ENCODE results near the gene DPEP1. TPM values are rescaled to one million over a fixed set of nuclear protein-coding genes. Genes with fewer than 3 reads are reported as not detected.

DPEP1 gene
- total and polyA plus RNA-seq, 2 donors (not counting 3 experiments of a cell fraction or from before 2014, with no cell fraction given): 0.37 to 0.44 TPM

DNA sequence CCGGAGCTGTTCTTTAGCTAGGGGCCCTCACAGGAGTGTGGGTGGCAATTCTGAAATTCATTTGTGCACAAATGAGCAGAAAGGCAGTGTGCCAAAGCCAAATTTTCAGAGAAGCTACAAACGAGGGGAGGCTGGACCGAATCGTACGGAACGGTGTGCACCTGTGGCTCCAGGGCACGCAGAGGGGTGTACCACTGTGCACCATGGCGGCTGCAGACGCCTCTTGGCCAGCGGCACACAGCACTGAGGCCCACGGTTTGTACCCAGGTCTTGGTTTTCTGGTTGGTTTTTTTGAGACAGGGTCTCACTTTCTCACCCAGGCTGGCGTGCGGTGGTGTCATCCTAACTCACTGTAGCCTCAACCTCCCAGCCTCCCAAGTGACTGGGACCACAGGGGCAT, 29.1 kb downstream of the DPEP1 start:
- no peak for DNase-seq (ENCODE audit: low read depth, low spot score)
- intact Hi-C loops (cut with micrococcal nuclease) (no loop called here), dilution Hi-C loops (cut with MboI; ENCODE audit: extremely low pct_ligation_motif_present, low sequenced_read_pairs) (no loop called here)
- Histone ChIP-seq H3K4me3 (replicated peaks in 1 of 3; ENCODE audit: insufficient read depth in 1 of 3, low read depth in 1 of 3, low read length in 3 of 3) (no peak overlapping the region), H4K20me1 (replicated peaks; ENCODE audit: control insufficient read depth, extremely low read depth, insufficient read depth, low read length) (no peaks in the 10 kb centered on the region), H3K4me2 (ENCODE audit: insufficient read depth, low read length) (no peak overlapping the region), H3K9ac (replicated peaks; ENCODE audit: extremely low read depth, insufficient read depth, low read length) (no peak overlapping the region), H3K4me1 (ENCODE audit: control insufficient read depth, extremely low read depth, insufficient read depth, low read length) (no peaks in the 10 kb centered on the region), H3K9me1 (replicated peaks; ENCODE audit: control insufficient read depth, extremely low read depth, insufficient read depth, low read length) (no peaks in the 10 kb centered on the region), H3K36me3 (ENCODE audit: control insufficient read depth in 2 of 2, extremely low read depth in 1 of 2, insufficient read depth in 2 of 2, low read length in 2 of 2) (peaks cover 4 to 23% of the 10 kb centered on the region in 2 experiments), H3K27ac (ENCODE audit: insufficient read depth, low read depth, low read length) (no peak overlapping the region), H2AFZ (ENCODE audit: low read depth, low read length) (no peak overlapping the region), H3K9me3 (replicated peaks; ENCODE audit: control insufficient read depth, insufficient read depth, low read length) (no peaks in the 10 kb centered on the region), H3K27me3 (ENCODE audit: control insufficient read depth in 2 of 2, insufficient read depth in 2 of 2, low read length in 2 of 2) (no peaks in the 10 kb centered on the region), H3K79me2 (ENCODE audit: control insufficient read depth, insufficient read depth, low read length) (no peaks in the 10 kb centered on the region)
- no peak for FAIRE-seq
- TF ChIP-seq EZH2 (IDR thresholded peaks at IDR 0.05; ENCODE audit: borderline replicate concordance, low read depth, low read length, severe bottlenecking): no peak
- TF ChIP-seq POLR2A (IDR thresholded peaks at IDR 0.05; ENCODE audit: low read depth, low read length): no peak
- TF ChIP-seq POLR2AphosphoS5 (IDR thresholded peaks at IDR 0.05; ENCODE audit: insufficient read depth, low read depth, low read length): no peak
- TF ChIP-seq, protein P1, sequence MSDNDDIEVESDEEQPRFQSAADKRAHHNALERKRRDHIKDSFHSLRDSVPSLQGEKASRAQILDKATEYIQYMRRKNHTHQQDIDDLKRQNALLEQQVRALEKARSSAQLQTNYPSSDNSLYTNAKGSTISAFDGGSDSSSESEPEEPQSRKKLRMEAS (IDR thresholded peaks at IDR 0.05; ENCODE audit: insufficient read depth, insufficient read length): no peak
- TF ChIP-seq GATA2 (IDR thresholded peaks at IDR 0.05; ENCODE audit: insufficient read depth, insufficient read length, low read depth, low read length): no peak
- no peak for TF ChIP-seq FOS (IDR thresholded peaks at IDR 0.05; ENCODE audit: borderline replicate concordance, insufficient read depth, low read length)
- no peak for TF ChIP-seq JUN (IDR thresholded peaks at IDR 0.05; ENCODE audit: borderline replicate concordance, insufficient read depth, insufficient read length, low read depth)
- no peak for TF ChIP-seq CTCF (IDR thresholded peaks at IDR 0.05; ENCODE audit: extremely low read depth in 1 of 2, insufficient read depth in 1 of 2, low read depth in 1 of 2, low read length in 2 of 2)
- no peak for TF ChIP-seq MYC (IDR thresholded peaks at IDR 0.05; ENCODE audit: low read depth, low read length)
- ChIA-PET POLR2A (interaction anchor here (1.1 kb wide), 1 partner anchor 80 kb away, joined by 3 read pairs; no protein-coding TSS in a partner anchor), CTCF (interaction anchor here (1.1 to 4.8 kb wide), 2 partner anchors 28 to 219 kb away, joined by 3 to 28 read pairs; no protein-coding TSS in a partner anchor)
- no TSS peak for BruUV-seq (replicated peaks)

All from endothelial cell of umbilical vein (primary cell).